Measurements from ENCODE around the gene DRG2. TPM values are rescaled to one million over a fixed set of nuclear protein-coding genes. Genes with fewer than 3 reads are reported as not detected.

DRG2 gene
- total and polyA plus RNA-seq, 9 of the 15 experiments (the other 6 are each of a cell fraction or from before 2014, with no cell fraction given): 6.6 to 36.7 (median 26.1) TPM

DNA sequence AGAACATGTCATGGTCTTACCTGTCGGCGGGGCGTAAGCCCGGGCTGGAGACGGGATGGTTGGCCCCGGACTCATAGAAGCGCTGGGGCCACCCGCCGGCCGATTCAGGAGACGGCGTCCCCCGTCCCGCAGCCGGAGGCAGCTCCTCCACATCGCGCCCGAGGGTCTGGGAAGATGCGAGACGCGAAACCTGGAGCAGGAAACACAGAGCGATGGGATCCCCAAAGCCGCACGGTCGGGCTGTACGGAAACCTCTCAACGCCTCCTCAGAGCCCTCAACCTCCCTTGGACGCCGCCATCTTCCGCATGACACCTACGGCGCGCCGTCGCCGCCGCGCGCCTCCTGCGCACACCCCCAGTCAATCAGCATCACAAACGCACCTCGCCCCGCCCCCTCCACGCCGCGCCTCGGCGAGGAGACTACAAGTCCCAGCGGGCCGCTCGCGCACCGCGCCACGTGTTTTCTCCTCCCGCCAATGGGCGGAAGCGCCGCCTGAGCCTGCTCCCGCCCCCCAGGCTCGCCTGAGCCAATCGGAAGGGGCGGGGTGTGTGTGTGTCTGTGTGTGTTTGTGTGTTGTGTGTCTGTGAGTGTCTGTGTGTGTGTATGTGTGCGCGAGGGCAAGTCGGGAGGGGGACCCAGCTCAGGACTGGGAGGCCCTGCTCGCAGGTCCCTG lies 48.8 kb upstream of the DRG2 start, which contains the start of the genes ATPAF2 and GID4 (continued):
- TF ChIP-seq, protein P1, sequence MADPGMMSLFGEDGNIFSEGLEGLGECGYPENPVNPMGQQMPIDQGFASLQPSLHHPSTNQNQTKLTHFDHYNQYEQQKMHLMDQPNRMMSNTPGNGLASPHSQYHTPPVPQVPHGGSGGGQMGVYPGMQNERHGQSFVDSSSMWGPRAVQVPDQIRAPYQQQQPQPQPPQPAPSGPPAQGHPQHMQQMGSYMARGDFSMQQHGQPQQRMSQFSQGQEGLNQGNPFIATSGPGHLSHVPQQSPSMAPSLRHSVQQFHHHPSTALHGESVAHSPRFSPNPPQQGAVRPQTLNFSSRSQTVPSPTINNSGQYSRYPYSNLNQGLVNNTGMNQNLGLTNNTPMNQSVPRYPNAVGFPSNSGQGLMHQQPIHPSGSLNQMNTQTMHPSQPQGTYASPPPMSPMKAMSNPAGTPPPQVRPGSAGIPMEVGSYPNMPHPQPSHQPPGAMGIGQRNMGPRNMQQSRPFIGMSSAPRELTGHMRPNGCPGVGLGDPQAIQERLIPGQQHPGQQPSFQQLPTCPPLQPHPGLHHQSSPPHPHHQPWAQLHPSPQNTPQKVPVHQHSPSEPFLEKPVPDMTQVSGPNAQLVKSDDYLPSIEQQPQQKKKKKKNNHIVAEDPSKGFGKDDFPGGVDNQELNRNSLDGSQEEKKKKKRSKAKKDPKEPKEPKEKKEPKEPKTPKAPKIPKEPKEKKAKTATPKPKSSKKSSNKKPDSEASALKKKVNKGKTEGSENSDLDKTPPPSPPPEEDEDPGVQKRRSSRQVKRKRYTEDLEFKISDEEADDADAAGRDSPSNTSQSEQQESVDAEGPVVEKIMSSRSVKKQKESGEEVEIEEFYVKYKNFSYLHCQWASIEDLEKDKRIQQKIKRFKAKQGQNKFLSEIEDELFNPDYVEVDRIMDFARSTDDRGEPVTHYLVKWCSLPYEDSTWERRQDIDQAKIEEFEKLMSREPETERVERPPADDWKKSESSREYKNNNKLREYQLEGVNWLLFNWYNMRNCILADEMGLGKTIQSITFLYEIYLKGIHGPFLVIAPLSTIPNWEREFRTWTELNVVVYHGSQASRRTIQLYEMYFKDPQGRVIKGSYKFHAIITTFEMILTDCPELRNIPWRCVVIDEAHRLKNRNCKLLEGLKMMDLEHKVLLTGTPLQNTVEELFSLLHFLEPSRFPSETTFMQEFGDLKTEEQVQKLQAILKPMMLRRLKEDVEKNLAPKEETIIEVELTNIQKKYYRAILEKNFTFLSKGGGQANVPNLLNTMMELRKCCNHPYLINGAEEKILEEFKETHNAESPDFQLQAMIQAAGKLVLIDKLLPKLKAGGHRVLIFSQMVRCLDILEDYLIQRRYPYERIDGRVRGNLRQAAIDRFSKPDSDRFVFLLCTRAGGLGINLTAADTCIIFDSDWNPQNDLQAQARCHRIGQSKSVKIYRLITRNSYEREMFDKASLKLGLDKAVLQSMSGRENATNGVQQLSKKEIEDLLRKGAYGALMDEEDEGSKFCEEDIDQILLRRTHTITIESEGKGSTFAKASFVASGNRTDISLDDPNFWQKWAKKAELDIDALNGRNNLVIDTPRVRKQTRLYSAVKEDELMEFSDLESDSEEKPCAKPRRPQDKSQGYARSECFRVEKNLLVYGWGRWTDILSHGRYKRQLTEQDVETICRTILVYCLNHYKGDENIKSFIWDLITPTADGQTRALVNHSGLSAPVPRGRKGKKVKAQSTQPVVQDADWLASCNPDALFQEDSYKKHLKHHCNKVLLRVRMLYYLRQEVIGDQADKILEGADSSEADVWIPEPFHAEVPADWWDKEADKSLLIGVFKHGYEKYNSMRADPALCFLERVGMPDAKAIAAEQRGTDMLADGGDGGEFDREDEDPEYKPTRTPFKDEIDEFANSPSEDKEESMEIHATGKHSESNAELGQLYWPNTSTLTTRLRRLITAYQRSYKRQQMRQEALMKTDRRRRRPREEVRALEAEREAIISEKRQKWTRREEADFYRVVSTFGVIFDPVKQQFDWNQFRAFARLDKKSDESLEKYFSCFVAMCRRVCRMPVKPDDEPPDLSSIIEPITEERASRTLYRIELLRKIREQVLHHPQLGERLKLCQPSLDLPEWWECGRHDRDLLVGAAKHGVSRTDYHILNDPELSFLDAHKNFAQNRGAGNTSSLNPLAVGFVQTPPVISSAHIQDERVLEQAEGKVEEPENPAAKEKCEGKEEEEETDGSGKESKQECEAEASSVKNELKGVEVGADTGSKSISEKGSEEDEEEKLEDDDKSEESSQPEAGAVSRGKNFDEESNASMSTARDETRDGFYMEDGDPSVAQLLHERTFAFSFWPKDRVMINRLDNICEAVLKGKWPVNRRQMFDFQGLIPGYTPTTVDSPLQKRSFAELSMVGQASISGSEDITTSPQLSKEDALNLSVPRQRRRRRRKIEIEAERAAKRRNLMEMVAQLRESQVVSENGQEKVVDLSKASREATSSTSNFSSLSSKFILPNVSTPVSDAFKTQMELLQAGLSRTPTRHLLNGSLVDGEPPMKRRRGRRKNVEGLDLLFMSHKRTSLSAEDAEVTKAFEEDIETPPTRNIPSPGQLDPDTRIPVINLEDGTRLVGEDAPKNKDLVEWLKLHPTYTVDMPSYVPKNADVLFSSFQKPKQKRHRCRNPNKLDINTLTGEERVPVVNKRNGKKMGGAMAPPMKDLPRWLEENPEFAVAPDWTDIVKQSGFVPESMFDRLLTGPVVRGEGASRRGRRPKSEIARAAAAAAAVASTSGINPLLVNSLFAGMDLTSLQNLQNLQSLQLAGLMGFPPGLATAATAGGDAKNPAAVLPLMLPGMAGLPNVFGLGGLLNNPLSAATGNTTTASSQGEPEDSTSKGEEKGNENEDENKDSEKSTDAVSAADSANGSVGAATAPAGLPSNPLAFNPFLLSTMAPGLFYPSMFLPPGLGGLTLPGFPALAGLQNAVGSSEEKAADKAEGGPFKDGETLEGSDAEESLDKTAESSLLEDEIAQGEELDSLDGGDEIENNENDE (IDR thresholded peaks at IDR 0.05; ENCODE audit: low read depth, low read length): no peak
- TF ChIP-seq, protein P2, sequence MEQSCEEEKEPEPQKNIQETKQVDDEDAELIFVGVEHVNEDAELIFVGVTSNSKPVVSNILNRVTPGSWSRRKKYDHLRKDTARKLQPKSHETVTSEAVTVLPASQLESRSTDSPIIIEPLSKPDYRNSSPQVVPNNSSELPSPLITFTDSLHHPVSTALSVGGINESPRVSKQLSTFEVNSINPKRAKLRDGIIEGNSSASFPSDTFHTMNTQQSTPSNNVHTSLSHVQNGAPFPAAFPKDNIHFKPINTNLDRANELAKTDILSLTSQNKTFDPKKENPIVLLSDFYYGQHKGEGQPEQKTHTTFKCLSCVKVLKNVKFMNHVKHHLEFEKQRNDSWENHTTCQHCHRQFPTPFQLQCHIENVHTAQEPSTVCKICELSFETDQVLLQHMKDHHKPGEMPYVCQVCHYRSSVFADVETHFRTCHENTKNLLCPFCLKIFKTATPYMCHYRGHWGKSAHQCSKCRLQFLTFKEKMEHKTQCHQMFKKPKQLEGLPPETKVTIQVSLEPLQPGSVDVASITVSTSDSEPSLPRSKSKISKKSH (CRISPR knock-in tag; IDR thresholded peaks at IDR 0.05): no peak
- no peak for TF ChIP-seq ZNF133 (CRISPR knock-in tag; IDR thresholded peaks at IDR 0.05)
- no peak for TF ChIP-seq MED1 (CRISPR knock-in tag; IDR thresholded peaks at IDR 0.05; ENCODE audit: borderline replicate concordance)
- no peak for TF ChIP-seq ZNF274 (IDR thresholded peaks at IDR 0.05; ENCODE audit: borderline replicate concordance, low read depth, low read length)
- no peak for TF ChIP-seq ZZZ3 (IDR thresholded peaks at IDR 0.05)
